HepG2 (cell line): ENCODE measurements around the gene LEAP2. TPM values are rescaled to one million over a fixed set of nuclear protein-coding genes. Genes with fewer than 3 reads are reported as not detected.

Source experiments
- CENPBD1 ChIP-seq: sonication (generic); formaldehyde crosslinking; IDR thresholded peaks from 2 replicates; pipeline ENCODE4 v1.8.0; 2022; ENCODE audit warnings: missing genetic modification reagents, low read depth, mild to moderate bottlenecking, borderline replicate concordance
- CENPX ChIP-seq: sonication (generic); formaldehyde crosslinking; IDR thresholded peaks from 2 replicates; pipeline ENCODE4 v1.9.0; 2021; ENCODE audit warnings: mild to moderate bottlenecking, missing genetic modification reagents, moderate library complexity
- DDIT3 ChIP-seq: sonication (generic); formaldehyde crosslinking; IDR thresholded peaks from 2 replicates; pipeline ENCODE4 v1.4.0; 2020; ENCODE audit warnings: mild to moderate bottlenecking, missing genetic modification reagents
- DNMT3B ChIP-seq: conservative IDR thresholded peaks from 2 replicates; pipeline ENCODE4 v1.6.1; 2016; ENCODE audit warnings: missing biosample characterization, control low read depth
- GABPB1 ChIP-seq: IDR thresholded peaks from 2 replicates; pipeline ENCODE4 v1.6.1; 2016; ENCODE audit warnings: mild to moderate bottlenecking, missing genetic modification reagents, moderate library complexity, missing compliant biosample characterization
- GTF2F1 ChIP-seq: fragments of 150-350 bp; IDR thresholded peaks from 2 replicates; pipeline ENCODE4 v1.6.1; 2014; ENCODE audit warnings: low read length
- IRX3 ChIP-seq: sonication (generic); formaldehyde crosslinking; IDR thresholded peaks from 2 replicates; pipeline ENCODE4 v1.8.1; 2023; ENCODE audit warnings: mild to moderate bottlenecking, low read depth, missing genetic modification reagents, borderline replicate concordance
- MAFK ChIP-seq, 2 experiments: IDR thresholded peaks in 1 of 2; conservative IDR thresholded peaks in 1 of 2; 2 replicates each; pipeline ENCODE4 v1.6.1; 2011; ENCODE audit warnings: improper control_type of control experiment in 2 of 2, low read length in 2 of 2
- MEF2D ChIP-seq: sonication (generic); formaldehyde crosslinking; IDR thresholded peaks from 2 replicates; pipeline ENCODE4 v1.5.1; 2020; ENCODE audit warnings: mild to moderate bottlenecking, missing genetic modification reagents
- MXI1 ChIP-seq: IDR thresholded peaks from 3 replicates; pipeline ENCODE4 v1.6.1; 2012; ENCODE audit warnings: low read depth, low read length, inconsistent platforms, borderline replicate concordance
- NPAS2 ChIP-seq: sonication (generic); formaldehyde crosslinking; IDR thresholded peaks from 2 replicates; pipeline ENCODE4 v1.8.0; 2022; ENCODE audit warnings: mild to moderate bottlenecking, missing genetic modification reagents, borderline replicate concordance
- PATZ1 ChIP-seq: sonication (generic); formaldehyde crosslinking; IDR thresholded peaks from 2 replicates; pipeline ENCODE4 v1.4.0; 2020; ENCODE audit warnings: missing genetic modification reagents
- PRDM4 ChIP-seq: sonication (generic); formaldehyde crosslinking; IDR thresholded peaks from 2 replicates; pipeline ENCODE4 v1.9.0; 2021; ENCODE audit warnings: missing genetic modification reagents, borderline replicate concordance
- RXRB ChIP-seq: IDR thresholded peaks from 2 replicates; pipeline ENCODE4 v1.6.1; 2016; ENCODE audit warnings: borderline replicate concordance, missing genetic modification reagents, missing compliant biosample characterization
- SMAD9 ChIP-seq: sonication (generic); formaldehyde crosslinking; IDR thresholded peaks from 2 replicates; pipeline ENCODE4 v1.5.1; 2020; ENCODE audit warnings: mild to moderate bottlenecking, missing genetic modification reagents
- TBX3 ChIP-seq: fragments of 450-650 bp; IDR thresholded peaks from 2 replicates; pipeline ENCODE4 v1.6.1; 2017; ENCODE audit warnings: antibody characterized with exemption, mild to moderate bottlenecking, inconsistent platforms, borderline replicate concordance
- ZBTB26 ChIP-seq: IDR thresholded peaks from 2 replicates; pipeline ENCODE4 v1.6.1; 2016; ENCODE audit warnings: missing compliant biosample characterization, missing genetic modification reagents, borderline replicate concordance
- ZNF260 ChIP-seq: sonication (generic); formaldehyde crosslinking; IDR thresholded peaks from 2 replicates; pipeline ENCODE4 v1.4.0; 2020; ENCODE audit warnings: missing genetic modification reagents, low read depth, mild to moderate bottlenecking, borderline replicate concordance
- ZNF264 ChIP-seq: sonication (generic); formaldehyde crosslinking; IDR thresholded peaks from 2 replicates; pipeline ENCODE4 v1.4.0; 2020; ENCODE audit warnings: missing genetic modification reagents
- ZNF292 ChIP-seq: sonication (generic); formaldehyde crosslinking; IDR thresholded peaks from 2 replicates; pipeline ENCODE4 v1.8.1; 2022; ENCODE audit warnings: mild to moderate bottlenecking, low read depth, missing genetic modification reagents, borderline replicate concordance
- ZNF510 ChIP-seq: sonication (generic); formaldehyde crosslinking; IDR thresholded peaks from 2 replicates; pipeline ENCODE4 v1.4.0; 2020; ENCODE audit warnings: low read depth, mild to moderate bottlenecking, missing genetic modification reagents
- ZNF672 ChIP-seq: sonication (generic); formaldehyde crosslinking; IDR thresholded peaks from 2 replicates; pipeline ENCODE4 v1.8.1; 2022; ENCODE audit warnings: missing genetic modification reagents
- ZNF747 ChIP-seq: sonication (generic); formaldehyde crosslinking; IDR thresholded peaks from 2 replicates; pipeline ENCODE4 v1.8.1; 2023; ENCODE audit warnings: missing genetic modification reagents, mild to moderate bottlenecking, borderline replicate concordance
- ZNF773 ChIP-seq: sonication (generic); formaldehyde crosslinking; IDR thresholded peaks from 2 replicates; pipeline ENCODE4 v1.4.0; 2020; ENCODE audit warnings: missing genetic modification reagents, borderline replicate concordance
- ZNF792 ChIP-seq: IDR thresholded peaks from 2 replicates; pipeline ENCODE4 v1.6.1; 2016
- polyA plus RNA-seq, 8 experiments: library from polyadenylated mRNA; depleted of rRNA in 3 of 8; stranded (reverse) in 7 of 8; unstranded in 1 of 8; fragments of >200 nt; fragmentation: Illumina TruSeq in 4 of 8; extraction: Trizol in 4 of 8; gene quantifications; 2 replicates each; pipeline versions ENCODE4 v1.2.1 to v1.2.3, GENCODE V29; 2011 to 2016; ENCODE audit warnings: low read depth in 4 of 8, missing spikeins in 1 of 8, mixed read lengths in 1 of 8; ENCODE audit not compliant: insufficient read depth in 1 of 8
- total RNA-seq, 5 experiments: library from RNA; depleted of rRNA; stranded (reverse); fragments of >200 nt; fragmentation: Illumina TruSeq; extraction: Trizol; gene quantifications; 2 replicates each; pipeline ENCODE4 v1.2.3, GENCODE V29; 2016; ENCODE audit warnings: low read depth in 1 of 5

Gene LEAP2
- total and polyA plus RNA-seq, 2 of the 13 experiments (the other 11 are each of a cell fraction or from before 2014, with no cell fraction given) = 23.9 to 51.9 TPM

GRCh38 chr5:132830436-132831094 lies 42.9 kb upstream of the LEAP2 start, which contains the start of gene SHROOM1 (continued):
- TF ChIP-seq ZNF264 (CRISPR knock-in tag) (no peak), IRX3 (CRISPR knock-in tag) (no peak), ZNF260 (CRISPR knock-in tag) (no peak), ZBTB26 (no peak), GTF2F1 (no peak), DDIT3 (CRISPR knock-in tag) (no peak), GABPB1 (peak; percentile 80), ZNF292 (CRISPR knock-in tag) (no peak), DNMT3B (CRISPR knock-in tag) (no peak), ZNF773 (CRISPR knock-in tag) (no peak), ZNF747 (CRISPR knock-in tag) (peak; percentile 60; the same call in 1 of the 2 replicates), ZNF672 (0 out of 2 replicates have a peak, but pooled peaks have one; percentile 5), MAFK (conservative IDR thresholded peaks at IDR 0.05 in 1 of 2, IDR thresholded peaks at IDR 0.05 in 1 of 2; ENCODE audit: low read length in 2 of 2) (no peak), CENPBD1 (no peak), CENPX (CRISPR knock-in tag) (no peak), ZNF510 (CRISPR knock-in tag) (no peak), ZNF792 (CRISPR knock-in tag) (no peak), PRDM4 (no peak), NPAS2 (CRISPR knock-in tag) (0 out of 2 replicates have a peak, but pooled peaks have one; percentile 65), PATZ1 (peak; percentile 77), TBX3 (no peak), MXI1 (no peak), SMAD9 (CRISPR knock-in tag) (no peak), MEF2D (CRISPR knock-in tag) (no peak), RXRB (no peak)
